ENCODE results near the gene LEUTX. TPM values are rescaled to one million over a fixed set of nuclear protein-coding genes. Genes with fewer than 3 reads are reported as not detected.

The LEUTX gene
- total RNA-seq, 1 donor from 2014 or later: not detected

GRCh38 chr19:39825093-39825463, 46.4 kb downstream of the LEUTX start:
- no peak for DNase-seq
- Histone ChIP-seq H3K36me3 (peaks cover 44% of the 10 kb centered on the region), H3K27me3 (no peaks in the 10 kb centered on the region), H3K9me3 (no peaks in the 10 kb centered on the region), H3K27ac (peak overlapping the region; percentile 55), H3K4me3 (no peak overlapping the region), H3K4me1 (peaks cover 10% of the 10 kb centered on the region)
- intact Hi-C loops (cut with DNase I): no loop called here
- no peak for TF ChIP-seq CTCF (IDR thresholded peaks at IDR 0.05)
- ATAC-seq: no peak

- intact Hi-C loops (cut with DNase I): no loop called here
- H3K9me3 ChIP-seq: no peaks in the 10 kb centered on the region
- DNase-seq (peak; percentile 67), ATAC-seq (no peak)
- H3K27ac ChIP-seq: no peak overlapping the region
- H3K27me3 ChIP-seq: no peaks in the 10 kb centered on the region
- no peak for TF ChIP-seq CTCF (IDR thresholded peaks at IDR 0.05)
- no peak overlapping the region for H3K4me3 ChIP-seq
- H3K4me1 ChIP-seq: peaks cover 10% of the 10 kb centered on the region
- peaks cover 49% of the 10 kb centered on the region for H3K36me3 ChIP-seq
These were observed 47.0 kb downstream of the LEUTX start for GRCh38 chr19:39825531-39826076.

- peaks cover 10% of the 10 kb centered on the region for H3K4me1 ChIP-seq
- TF ChIP-seq CTCF (IDR thresholded peaks at IDR 0.05): no peak
- DNase-seq (no peak), ATAC-seq (no peak)
- no peak overlapping the region for H3K27ac ChIP-seq
- peaks cover 57% of the 10 kb centered on the region for H3K36me3 ChIP-seq
- H3K4me3 ChIP-seq: no peak overlapping the region
- H3K27me3 ChIP-seq: no peaks in the 10 kb centered on the region
- H3K9me3 ChIP-seq: no peaks in the 10 kb centered on the region
- intact Hi-C loops (cut with DNase I): no loop called here
These were observed 47.8 kb downstream of the LEUTX start for GRCh38 chr19:39826311-39826945.

- Histone ChIP-seq H3K36me3 (peaks cover 60% of the 10 kb centered on the region), H3K4me1 (peaks cover 11% of the 10 kb centered on the region), H3K9me3 (no peaks in the 10 kb centered on the region), H3K4me3 (no peak overlapping the region), H3K27me3 (no peaks in the 10 kb centered on the region), H3K27ac (no peak overlapping the region)
- intact Hi-C loops (cut with DNase I): no loop called here
- no peak for ATAC-seq
- DNase-seq: no peak
- TF ChIP-seq CTCF (IDR thresholded peaks at IDR 0.05): no peak
These were observed 48.6 kb downstream of the LEUTX start for GRCh38 chr19:39827216-39827615.

GRCh38 chr19:39828015-39828653, 49.5 kb downstream of the LEUTX start:
- no peaks in the 10 kb centered on the region for H3K27me3 ChIP-seq
- H3K27ac ChIP-seq: no peak overlapping the region
- intact Hi-C loops (cut with DNase I): no loop called here
- H3K36me3 ChIP-seq: peaks cover 60% of the 10 kb centered on the region
- ATAC-seq (no peak), DNase-seq (no peak)
- no peak overlapping the region for H3K4me3 ChIP-seq
- no peak for TF ChIP-seq CTCF (IDR thresholded peaks at IDR 0.05)
- H3K4me1 ChIP-seq: peaks cover 20% of the 10 kb centered on the region
- H3K9me3 ChIP-seq: no peaks in the 10 kb centered on the region
